BE2C (cell line): Measurements from ENCODE around the gene DBH.

Experiments
- DNase-seq: peaks from one replicate; pipeline ENCODE4 v3.0.0-alpha.2; 2020
- H3K27me3 ChIP-seq: fragments of 250-450 bp; sonication (Bioruptor Pico); 2 replicates; pipeline ENCODE4 v1.5.1; 2020; ENCODE audit warnings: mild to moderate bottlenecking
- H3K36me3 ChIP-seq: fragments of 250-450 bp; sonication (Bioruptor Pico); 2 replicates; pipeline ENCODE4 v1.5.1; 2020; ENCODE audit warnings: mild to moderate bottlenecking
- H3K4me1 ChIP-seq: fragments of 250-450 bp; sonication (Bioruptor Pico); 2 replicates; pipeline ENCODE4 v1.5.1; 2020
- H3K4me3 ChIP-seq: 2 replicates; pipeline ENCODE4 v1.5.1; 2011; ENCODE audit warnings: low read depth, low read length
- H3K9me3 ChIP-seq: fragments of 250-450 bp; sonication (Bioruptor Pico); 2 replicates; pipeline ENCODE4 v1.5.1; 2020
- TF ChIP-seq, protein P1 (sequence below): IDR thresholded peaks from 2 replicates; pipeline ENCODE4 v1.5.1; 2012; ENCODE audit warnings: mild to moderate bottlenecking, low read depth, low read length

The DBH gene

DNA sequence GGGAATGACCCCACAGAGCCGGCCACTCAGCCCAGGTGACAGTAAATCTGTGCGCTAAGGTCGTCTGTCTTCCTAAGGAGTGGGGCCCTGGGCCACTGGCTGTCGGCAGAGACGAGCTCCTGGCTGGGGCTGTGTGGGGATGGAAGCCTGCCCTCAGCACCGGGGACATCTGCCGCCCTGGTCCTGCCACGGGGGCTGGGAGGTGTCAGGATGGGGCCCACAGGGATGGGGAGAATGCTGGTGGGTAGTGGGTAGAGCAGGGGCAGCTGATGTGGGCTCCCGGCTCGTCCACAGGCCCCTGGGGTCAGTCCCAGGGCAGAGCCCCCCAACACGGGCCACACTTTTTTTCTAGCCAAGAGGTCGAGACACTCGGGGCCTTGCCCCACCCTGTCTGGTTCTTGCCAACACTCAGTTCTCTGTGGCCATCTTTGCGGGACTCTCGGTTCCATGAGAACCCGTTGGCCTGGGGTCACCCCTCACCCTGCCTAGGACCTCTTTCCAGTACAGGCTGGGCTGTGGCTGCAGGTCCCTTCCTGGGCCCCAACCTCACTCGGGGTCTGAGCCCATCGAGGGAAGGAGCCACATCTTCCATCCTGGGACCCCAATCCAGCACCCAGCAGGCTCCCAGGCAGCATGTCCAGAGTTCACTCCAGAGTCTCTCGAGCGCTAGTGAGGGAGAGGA, 45.0 kb downstream of the DBH start:
- H3K27me3 ChIP-seq = no peaks in the 10 kb centered on the region
- H3K9me3 ChIP-seq = no peaks in the 10 kb centered on the region
- TF ChIP-seq, protein P1, sequence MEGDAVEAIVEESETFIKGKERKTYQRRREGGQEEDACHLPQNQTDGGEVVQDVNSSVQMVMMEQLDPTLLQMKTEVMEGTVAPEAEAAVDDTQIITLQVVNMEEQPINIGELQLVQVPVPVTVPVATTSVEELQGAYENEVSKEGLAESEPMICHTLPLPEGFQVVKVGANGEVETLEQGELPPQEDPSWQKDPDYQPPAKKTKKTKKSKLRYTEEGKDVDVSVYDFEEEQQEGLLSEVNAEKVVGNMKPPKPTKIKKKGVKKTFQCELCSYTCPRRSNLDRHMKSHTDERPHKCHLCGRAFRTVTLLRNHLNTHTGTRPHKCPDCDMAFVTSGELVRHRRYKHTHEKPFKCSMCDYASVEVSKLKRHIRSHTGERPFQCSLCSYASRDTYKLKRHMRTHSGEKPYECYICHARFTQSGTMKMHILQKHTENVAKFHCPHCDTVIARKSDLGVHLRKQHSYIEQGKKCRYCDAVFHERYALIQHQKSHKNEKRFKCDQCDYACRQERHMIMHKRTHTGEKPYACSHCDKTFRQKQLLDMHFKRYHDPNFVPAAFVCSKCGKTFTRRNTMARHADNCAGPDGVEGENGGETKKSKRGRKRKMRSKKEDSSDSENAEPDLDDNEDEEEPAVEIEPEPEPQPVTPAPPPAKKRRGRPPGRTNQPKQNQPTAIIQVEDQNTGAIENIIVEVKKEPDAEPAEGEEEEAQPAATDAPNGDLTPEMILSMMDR = no peak
- no peak overlapping the region for H3K4me3 ChIP-seq
- no peaks in the 10 kb centered on the region for H3K36me3 ChIP-seq
- no peak for DNase-seq
- peaks cover 37% of the 10 kb centered on the region for H3K4me1 ChIP-seq

DNA sequence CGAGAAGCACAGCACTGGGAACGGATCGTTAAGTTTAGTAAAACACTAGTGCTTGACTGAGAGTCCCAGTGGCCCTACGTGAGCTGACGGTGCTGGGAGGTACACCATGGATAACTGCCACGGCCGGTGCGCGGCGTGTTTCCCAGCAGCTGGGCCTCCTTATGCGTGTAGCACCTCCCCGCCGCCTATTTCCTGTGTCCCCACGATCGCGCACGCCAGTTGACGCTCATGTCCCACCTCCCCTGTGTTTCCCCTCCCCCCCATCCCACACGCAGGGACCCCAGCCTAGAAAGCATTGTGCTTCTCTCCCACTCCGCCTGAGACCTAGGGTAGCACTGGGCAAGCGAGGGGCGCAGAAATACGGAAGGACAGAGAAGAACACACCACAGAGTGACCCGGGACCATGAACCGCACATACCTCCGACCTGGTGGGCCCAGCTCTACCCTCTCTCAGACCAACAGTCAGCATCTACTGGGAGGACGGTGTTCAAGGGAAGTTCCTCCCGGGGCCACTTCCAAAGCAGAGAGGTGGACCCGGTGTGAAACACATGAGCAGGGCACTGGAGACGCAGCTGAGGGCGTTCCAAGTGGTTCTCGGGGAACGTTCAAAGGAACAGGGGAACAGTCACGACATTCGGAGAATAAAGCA, 45.6 kb downstream of the DBH start:
- TF ChIP-seq, protein P1 = no peak
- Histone ChIP-seq H3K27me3 (no peaks in the 10 kb centered on the region), H3K4me1 (peaks cover 37% of the 10 kb centered on the region), H3K36me3 (no peaks in the 10 kb centered on the region), H3K4me3 (no peak overlapping the region), H3K9me3 (no peaks in the 10 kb centered on the region)
- DNase-seq = peak; percentile 9

DNA sequence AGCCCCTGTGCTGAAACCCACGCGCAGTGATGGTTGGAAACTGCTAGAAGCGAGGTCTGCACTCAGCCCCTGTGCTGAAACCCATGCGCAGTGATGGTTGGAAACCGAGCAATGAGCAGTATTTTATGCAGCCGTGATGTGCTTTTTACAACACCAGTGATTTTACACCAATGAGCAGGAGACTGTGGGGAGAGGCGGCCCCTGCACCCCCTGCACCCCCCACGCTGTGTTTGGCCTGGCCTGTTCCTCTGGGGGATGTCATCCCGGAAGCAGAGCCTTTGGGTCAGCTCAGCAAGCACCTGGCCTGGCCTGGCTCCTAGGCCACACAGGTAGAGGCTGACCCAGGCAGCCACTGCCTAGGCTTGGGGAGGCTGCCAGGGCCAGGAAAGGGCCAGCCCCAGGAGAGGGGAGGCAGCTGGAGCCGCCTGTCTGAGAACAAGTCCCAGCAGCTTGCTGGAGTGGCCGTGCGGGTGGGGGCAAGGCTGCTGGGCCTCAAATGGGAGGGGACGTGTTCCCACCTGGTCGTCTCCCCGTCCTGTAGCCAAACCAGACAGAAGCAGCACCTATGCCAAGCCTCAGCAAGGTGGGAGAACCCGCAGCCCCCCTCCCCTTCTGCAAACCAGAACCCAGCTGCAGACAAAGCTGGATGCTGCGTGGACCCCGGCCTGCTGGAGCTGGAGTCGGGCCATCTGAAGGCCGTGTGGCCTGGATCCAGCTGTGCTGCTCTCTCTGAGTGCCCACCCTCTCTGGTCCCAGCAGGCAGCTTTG, 46.8 kb downstream of the DBH start:
- peaks cover 37% of the 10 kb centered on the region for H3K4me1 ChIP-seq
- TF ChIP-seq, protein P1 = no peak
- H3K9me3 ChIP-seq = no peaks in the 10 kb centered on the region
- no peaks in the 10 kb centered on the region for H3K27me3 ChIP-seq
- no peaks in the 10 kb centered on the region for H3K36me3 ChIP-seq
- no peak overlapping the region for H3K4me3 ChIP-seq
- no peak for DNase-seq

DNA sequence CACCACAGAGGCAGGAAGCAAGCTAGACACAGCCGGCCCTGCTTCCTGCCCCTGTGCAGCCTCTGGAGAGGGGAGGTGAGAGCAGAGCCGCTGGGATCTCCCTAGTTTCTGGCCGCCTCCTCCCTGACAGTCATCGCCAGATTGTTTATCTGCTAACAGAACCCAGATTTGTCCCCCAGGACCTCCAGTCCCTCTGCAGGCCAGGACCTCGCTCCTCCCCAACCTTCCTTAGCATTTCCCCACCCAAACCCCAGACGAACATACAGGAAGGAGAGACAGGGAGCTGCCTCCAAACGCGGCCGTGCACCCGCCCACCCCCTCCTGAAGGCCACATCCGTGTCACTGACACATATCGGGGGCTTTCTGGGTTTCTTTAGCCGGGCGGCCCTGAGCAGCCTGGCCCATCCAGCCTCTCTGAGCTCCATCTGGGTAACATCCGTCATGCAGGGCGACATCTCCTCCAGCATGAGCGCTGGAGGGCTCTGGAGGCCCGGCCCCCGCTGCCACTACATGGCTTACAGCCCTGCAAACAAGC, 47.5 kb downstream of the DBH start:
- H3K36me3 ChIP-seq = no peaks in the 10 kb centered on the region
- no peaks in the 10 kb centered on the region for H3K9me3 ChIP-seq
- no peaks in the 10 kb centered on the region for H3K27me3 ChIP-seq
- H3K4me3 ChIP-seq = no peak overlapping the region
- peak; percentile 77 for DNase-seq
- peaks cover 34% of the 10 kb centered on the region for H3K4me1 ChIP-seq
- TF ChIP-seq, protein P1 = no peak

DNA sequence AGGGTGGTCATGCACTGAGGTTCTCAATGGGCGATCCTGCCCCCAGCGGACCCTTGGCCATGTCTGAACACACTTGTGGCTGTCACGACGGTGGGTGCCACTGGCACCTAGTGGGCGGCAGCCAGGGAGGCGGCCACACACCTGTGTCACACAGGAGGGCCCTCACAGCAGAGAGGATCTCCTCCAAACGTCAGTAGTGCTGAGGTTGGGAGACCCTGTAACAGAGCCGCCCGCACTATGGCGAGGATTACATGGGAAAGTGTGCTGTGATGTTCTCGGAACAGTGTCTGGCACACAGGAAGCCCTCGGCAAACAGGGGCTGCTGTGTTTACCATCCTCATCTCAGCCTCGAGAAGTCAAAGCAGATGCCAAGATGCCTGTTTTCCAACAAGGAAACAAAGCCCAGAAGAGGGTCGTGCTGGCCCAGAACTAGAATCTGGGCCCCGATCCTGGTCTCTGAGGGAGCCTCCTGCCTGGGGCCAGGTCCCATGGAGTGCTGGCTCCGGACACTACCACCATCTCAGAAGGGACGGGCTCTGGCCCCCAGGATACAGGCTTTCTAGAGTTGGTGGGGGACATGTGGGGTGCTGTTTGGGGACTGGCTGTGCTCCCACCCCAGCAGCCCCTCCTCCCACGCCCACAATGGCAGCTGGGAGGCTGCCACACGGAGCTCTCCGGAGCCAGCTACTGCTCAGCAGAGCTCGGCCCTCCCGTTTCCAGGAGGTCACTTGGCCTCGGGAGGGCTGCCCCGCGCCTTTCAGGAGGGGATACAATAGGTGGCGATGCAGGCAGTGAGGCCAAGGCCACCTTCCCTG, 48.2 kb downstream of the DBH start:
- no peaks in the 10 kb centered on the region for H3K27me3 ChIP-seq
- peaks cover 27% of the 10 kb centered on the region for H3K4me1 ChIP-seq
- no peak overlapping the region for H3K4me3 ChIP-seq
- DNase-seq = no peak
- H3K36me3 ChIP-seq = no peaks in the 10 kb centered on the region
- H3K9me3 ChIP-seq = no peaks in the 10 kb centered on the region
- TF ChIP-seq, protein P1 = no peak
